ENCODE results near the gene CAGE1.
"Not testable (repeated sequence)": the region's sequence is repeated elsewhere in the genome, so short reads cannot be mapped to it uniquely, and the experiment has no call there.

Gene CAGE1

DNA sequence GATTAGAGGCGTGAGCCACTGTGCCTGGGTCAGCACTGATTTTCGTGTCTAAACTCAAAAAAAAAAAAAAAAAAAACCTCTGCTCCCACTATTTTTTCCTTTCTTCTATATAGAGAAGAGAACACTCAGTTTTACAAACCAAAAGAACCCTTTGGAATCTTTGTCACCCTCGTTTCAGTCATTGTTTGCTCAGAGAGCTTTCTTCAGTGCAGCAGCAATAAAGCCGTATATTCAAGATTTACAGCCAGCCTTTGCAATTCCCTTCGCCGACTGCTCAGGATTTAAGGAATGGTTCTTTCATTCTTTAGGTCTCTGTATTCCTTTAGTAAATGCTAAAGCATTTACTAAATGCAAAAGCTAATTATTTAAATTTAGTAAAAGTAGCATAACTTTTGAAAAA is 20.2 kb upstream of the CAGE1 start:
- no peak for DNase-seq (ENCODE audit: low read depth)

DNA sequence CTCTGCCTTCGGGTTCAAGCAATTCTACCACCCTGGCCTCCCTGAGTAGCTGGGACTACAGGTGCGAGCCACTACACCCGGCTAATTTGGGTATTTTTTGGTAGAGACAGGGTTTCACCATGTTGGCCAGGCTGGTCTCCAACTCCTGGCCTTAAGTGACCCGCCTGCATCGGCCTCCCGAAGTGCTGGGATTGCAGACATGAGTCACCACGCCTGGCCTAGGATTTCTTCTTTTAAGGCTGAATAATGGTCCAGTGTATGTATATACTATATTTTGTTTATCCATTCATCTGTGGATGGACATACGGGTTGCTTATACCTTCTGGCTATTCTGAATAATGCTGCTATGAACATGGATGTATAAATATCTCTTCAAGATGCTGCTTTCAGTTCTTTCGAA is 17.2 kb upstream of the CAGE1 start:
- DNase-seq (ENCODE audit: low read depth) = no peak

DNA sequence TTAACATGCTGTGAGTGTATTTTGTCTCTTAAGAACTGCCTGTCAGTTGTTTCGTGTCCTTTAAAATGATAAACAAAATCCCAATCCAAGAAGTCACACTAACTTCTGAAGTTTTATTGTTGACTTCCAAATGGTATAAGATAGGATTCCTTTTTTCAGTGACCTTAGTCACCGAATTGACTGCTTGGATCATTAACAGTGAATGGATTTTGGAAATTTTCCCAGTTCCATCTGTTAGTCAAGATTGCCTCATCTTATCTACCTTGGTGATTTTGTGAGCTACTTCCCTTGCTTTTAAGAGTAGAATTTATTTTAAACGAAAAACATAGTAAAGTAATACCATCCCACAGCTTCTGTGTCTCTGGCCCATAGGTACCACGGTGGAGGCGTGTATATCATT is 15.0 kb upstream of the CAGE1 start:
- no peak for DNase-seq (ENCODE audit: low read depth)

DNA sequence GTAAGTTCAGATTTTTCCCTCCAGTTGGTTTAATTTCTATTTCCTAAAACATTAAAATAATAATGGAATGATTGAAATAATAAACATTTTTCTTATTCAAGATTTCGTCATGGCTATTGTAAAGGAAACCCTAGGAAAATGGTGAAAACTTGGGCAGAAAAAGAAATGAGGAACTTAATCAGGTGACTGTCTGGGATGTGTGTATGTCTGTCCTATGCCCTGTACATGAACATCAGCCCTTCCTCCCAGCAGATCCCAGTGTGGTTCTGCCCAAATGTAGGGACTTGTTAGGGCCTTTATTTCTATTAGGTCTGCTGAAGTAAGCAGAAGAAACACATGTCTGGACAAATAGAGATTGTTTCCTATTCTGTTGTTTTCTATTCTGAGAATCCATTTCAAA is 13.2 kb upstream of the CAGE1 start:
- DNase-seq (ENCODE audit: low read depth) = no peak

DNA sequence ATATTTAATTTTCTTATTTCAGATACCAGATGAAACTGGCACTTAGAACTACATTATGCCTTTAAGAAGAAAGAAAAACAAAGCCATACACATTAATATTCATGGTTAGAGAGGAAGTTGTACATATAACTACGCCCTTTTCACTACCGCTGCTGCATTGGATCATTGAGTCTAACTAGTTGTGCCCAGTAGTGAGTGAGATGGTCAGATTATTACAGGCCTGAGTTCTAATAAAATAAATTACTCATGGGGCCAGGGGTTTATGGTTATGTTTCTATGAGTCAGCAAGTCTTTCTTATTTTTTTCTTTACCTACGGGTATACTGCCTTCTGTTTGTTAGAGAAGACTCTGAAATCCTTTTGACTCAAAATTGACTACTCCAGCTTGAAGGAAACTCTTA is 11.5 kb upstream of the CAGE1 start:
- no peak for DNase-seq (ENCODE audit: low read depth)

DNA sequence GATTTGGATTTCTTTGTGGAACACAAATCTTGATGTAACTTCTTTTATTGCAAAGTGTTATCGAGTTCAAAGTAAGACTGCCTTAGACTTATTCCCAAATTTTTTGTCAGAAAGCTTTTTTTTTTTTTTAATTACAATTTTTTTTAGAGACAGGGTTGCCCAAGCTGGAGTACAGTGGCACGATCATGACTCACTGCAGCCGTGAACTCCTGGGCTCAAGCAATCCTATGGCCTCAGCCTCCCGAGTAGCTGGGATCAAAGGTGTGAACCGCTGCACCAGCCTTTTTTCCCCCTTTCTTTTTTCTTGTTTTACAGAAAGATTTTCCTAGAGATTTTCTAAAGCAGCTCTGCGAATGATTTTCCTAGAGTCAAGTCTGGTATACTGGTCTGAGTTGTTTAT is 2.9 kb upstream of the CAGE1 start:
- DNase-seq (ENCODE audit: low read depth) = no peak

DNA sequence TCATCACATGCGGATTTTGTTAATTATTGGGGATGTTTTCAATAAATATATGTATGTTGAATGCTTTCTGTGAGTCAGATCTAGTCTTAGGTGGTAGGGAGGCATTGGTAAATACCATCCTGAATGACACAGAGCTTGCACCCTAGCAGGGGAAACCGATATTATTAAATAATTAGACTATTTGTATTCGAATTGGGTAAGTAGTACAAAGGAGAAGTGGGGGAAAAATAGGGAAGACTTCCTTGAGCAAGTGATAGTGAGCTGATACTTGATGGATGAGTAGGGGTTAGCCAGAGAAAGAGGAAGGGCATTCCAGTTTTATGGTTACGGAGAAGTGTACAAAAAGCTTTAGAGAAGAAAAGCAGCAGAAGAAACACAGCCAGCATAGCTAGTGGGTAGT is 1.6 kb upstream of the CAGE1 start:
- no peak for DNase-seq (ENCODE audit: low read depth)

DNA sequence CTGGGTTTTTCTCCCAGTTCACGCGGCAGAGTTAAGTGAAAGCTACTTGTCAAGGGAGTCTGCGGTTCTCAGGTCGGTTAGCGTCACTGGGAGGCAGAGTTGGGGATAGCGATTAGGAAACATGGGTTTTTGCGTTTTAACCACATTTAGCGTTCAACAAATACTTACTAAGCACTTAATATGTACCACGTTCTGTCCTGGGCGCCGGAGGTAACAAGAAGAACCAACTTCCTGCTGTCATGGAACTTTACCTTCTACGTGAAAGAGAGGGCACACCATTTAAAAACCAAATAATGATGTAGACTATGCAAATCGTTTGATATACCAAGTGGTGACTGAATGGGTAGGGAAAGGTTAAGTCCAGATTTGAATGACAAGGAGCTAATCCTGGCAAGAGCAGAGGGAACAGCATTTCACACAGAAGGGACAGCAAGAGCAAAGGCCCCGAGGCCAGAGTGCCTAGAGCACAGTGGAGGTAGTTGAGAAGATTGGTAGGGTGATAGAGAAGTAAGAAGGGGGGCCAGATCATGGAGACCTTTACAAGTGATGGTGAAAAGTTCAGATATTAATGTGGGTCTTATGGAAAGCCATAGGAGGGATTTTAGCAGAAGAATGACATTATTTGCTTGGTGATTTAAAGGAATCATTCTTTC is 810 bp upstream of the CAGE1 start:
- no peak for DNase-seq (ENCODE audit: low read depth)

DNA sequence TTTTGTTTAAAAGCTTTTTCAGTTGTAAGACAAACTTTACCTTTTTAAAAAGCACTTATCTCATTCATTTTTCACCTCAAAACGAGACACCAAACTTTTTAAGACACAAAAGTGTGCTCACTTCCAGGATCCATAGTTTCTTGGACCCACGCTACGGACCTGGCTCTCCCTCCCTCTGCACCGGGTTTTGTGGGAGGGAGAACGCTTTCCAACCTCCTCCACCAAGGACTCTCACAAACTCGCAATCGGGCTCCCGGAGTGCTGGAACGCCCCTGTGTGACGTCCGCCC is 436 bp downstream of the CAGE1 start:
- DNase-seq (ENCODE audit: low read depth) = peak; percentile 6

DNA sequence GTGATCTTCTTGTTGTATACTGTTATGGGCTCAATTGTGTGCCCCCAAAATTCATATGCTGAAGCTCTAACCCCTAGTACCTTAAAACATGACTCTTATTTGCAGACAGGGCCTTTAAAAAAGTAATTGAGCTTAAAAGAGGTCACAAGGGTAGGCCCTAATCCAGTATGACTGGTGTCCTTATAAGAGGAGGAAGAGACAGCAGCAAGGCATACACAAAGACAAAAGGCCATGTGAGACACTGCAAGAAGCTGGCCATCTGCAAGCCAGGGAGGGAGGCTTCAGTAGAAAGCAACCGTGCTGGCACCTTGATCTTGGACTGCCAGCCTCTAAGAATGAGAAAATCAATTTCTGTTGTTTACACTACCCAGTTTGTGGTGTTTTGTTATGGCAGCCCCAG is 8.4 kb downstream of the CAGE1 start:
- no peak for DNase-seq (ENCODE audit: low read depth)

DNA sequence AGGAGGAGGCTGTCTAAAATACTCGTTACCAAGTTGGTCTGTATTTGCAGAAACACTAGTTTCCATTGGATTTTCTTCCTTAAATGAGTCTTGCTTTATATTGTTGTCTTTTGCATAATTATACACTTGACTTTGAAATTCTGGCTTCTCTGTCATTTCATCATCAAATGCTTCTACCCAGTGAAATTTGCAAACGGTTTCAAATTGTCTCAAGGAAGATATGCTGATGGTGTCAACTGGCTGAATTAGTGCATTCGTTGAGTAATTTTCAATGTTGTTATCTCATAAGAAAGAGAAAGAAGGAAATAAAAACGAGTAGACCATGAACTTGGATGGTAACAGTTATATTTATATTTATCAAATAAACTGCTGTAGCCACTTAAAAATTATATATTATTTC is 10.8 kb downstream of the CAGE1 start:
- DNase-seq (ENCODE audit: low read depth) = no peak

DNA sequence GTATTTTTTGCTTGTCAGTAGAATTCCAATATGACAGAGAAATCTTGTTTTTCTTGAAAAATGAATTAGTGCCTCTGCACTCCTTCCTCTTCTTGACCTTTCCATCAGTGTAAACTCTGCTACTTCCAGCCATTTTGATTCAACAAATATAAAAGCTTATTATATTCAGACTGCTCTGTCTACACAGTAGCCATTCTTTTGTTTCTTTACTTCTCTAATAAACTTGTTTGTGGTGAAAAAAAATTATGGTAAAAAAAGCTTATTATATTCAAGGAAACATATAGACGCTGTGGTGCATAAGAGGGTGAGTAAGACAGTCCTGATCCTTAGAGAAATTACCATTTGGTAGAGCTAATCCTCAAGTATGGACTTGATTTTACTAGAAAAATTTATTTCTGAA is 11.6 kb downstream of the CAGE1 start:
- no peak for DNase-seq (ENCODE audit: low read depth)

DNA sequence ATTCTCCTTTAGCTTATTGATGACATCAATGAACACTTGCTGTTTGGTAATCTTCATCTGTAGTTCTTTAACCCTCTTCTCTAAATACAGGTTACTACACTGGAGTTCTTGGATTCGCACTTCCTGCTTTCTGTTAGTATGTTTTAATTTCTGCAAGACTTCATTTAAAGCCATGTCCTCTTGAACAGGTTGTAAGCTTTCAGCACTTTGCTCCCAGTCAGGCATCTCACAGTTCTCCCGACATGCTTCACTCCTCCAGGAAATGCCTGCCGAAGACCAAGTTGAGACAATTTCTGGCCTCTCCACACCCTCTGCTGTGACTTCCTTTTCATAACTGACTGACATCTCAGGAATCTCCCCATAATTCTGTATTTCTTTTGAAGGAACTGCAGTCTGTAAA is 15.8 kb downstream of the CAGE1 start:
- DNase-seq (ENCODE audit: low read depth) = no peak

DNA sequence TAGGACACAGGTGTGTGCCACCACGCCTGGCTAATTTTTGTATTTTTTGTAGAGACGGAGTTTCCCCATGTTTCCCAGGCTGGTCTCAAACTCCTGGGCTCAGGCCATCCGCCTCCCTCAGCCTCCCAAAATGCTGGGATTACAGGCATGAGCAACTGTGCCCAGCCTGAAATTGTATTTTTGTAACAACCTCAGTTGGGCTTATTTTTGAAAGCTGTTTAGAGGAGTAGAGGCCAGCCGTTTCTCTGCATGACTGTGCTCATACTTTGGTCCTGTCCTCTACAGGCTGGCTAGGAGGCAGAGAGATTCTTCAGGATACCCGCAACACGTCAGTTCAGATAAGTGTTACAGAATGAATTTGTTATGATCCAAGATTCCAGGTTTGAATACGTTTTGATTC is 22.1 kb downstream of the CAGE1 start:
- DNase-seq (ENCODE audit: low read depth) = no peak

DNA sequence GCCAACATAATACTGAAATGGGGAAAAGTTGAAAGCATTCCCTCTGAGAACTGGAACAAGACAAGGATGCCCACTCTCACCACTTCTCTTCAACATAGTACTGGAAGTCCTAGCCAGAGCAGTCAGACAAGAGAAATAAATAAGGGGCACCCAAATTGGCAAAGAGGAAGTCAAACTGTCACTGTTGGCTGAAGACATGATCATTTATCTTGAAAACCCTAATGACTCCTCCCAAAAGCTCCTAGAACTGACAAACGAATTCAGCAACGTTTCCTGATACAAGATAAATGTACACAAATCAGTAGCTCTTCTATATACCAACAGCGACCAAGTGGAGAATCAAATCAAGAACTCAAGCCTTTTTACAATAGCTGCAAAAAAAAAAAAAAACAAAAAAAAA is 37.6 kb downstream of the CAGE1 start:
- DNase-seq (ENCODE audit: low read depth) = not testable (repeated sequence)

DNA sequence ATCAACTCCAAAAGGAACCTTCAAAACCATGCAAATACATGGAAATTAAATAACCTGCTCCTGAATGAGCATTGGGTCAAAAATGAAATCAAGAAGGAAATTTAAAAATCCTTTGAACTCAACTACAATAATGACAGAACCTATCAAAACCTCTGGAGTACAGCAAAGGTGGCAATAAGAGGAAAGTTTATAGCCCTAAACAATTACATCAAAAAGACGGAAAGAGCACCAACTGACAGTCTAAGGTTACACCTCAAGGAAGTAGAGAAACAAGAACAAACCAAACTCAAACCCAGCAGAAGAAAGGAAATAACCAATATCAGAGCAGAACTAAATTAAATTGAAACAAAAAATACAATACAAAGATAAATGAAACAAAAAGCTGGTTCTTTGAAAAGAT is 39.0 kb downstream of the CAGE1 start:
- DNase-seq (ENCODE audit: low read depth) = not testable (repeated sequence)

DNA sequence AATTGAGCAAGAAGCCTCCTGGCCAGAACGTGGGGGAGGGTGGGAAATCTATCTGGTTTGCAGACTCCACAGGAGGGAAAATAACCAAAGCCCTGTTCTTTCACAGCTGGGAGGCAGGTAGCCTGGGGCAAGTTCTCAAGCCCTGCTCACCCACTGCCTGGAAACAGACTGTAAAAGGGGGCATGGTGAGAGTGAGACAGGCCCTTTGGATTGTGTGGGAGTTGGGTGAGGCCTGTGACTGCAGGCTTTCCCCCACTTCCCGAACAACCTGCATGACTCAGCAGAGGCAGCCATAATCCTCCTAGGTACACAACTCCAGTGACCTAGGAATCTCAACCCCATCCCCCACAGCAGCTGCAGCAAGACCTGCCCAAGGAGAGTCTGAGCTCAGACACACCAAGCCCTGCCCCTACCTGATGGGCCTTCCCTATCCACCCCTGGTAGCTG is 42.0 kb downstream of the CAGE1 start:
- DNase-seq (ENCODE audit: low read depth) = not testable (repeated sequence)

DNA sequence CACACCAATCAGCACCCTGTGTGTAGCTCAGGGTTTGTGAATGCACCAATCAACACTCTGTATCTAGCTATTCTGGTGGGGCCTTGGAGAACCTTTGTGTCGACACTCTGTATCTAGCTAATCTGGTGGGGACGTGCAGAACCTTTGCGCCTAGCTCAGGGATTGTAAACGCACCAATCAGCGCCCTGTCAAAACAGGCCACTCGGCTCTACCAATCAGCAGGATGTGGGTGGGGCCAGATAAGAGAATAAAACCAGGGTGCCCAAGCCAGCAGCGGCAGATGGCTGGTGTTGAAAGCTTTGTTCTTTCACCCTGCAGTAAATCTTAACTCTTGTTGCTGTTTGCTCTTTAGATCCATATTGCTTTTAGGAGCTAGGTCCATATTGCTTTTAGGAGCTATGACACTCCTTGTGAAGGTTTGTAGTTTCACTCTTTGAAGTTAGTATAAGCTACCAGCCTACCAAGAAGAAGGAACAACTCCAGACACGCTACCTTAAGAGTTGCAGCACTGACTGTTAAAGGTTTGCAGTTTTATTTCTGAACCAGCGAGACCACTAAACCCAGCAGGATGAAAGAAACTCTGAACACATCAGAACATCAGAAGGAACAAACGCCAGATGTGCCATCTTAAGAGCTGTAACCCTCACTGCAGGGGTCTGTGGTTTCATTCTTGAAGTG is 44.6 kb downstream of the CAGE1 start:
- not testable (repeated sequence) for DNase-seq (ENCODE audit: low read depth)

DNA sequence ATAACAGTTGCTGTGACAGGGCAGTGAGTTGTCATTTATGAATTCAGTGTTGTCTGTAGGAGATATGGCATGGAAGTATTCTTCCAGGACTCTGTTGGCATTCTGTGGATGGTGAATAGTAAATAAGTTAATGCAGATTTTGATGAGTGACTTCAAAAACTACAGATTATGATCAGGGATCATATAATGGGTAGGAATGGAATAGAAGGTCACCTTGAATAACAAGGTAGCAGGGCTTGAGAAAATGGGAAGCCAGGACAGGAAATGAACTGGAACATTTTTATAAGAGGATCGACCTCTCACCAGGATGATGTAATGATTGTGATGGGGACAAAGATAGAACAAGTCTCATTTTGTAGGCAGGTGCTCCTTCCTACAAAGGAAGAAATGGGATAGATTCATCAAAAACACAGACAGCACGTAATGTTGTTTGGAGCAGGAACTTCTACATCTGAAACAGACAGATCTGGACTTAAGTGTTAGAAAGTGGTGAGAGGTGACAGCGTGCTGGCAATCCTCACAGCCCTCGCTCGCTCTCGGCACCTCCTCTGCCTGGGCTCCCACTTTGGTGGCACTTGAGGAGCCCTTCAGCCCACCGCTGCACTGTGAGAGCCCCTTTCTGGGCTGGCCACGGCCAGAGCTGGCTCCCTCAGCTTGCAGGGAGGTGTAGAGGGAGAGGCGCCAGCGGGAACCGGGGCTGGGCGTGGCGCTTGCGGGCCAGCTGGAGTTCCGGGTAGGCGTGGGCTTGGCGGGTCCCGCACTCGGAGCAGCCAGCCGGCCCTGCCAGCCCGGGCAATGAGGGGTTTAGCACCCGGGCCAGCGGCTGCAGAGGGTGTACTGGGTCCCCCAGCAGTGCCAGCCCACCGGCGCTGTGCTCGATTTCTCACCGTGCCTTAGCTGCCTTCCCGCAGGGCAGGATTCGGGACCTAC is 45.7 kb downstream of the CAGE1 start:
- DNase-seq (ENCODE audit: low read depth) = no peak

DNA sequence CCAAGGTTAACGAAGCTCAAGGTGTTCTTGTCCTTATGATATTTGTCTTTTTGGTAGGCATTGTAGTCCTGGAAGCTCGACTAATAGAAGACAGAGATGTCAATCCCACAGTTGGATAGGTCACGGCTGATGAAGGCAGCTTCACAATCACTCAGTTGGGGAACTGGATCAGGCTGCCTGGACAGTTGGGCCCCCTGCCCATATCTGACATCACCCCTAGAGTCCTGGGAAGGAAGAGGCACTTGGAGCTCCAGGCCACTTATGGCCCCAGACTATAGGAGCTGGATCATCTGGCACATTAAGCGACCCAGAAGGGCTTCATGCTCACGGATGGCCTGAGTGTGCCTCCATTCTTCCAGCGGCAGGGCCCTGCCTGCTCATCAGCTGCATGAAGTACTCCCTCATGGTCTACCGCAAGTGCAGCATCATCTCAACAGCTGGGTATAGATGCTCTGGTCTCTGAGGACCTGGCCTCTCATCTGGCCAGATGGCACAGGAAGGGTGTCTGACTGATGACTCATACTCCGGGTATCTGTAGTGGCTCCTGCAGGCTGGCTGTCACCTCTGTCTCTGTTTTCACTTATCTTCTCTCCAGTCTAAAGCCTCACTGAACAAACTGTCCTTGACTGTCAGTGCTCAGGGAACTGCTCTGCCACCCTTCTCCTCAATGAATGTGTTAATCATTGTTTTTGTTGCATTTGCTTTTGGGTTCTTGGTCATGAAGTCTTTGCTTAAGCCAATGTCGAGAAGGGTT is 47.4 kb downstream of the CAGE1 start:
- DNase-seq (ENCODE audit: low read depth) = no peak

DNA sequence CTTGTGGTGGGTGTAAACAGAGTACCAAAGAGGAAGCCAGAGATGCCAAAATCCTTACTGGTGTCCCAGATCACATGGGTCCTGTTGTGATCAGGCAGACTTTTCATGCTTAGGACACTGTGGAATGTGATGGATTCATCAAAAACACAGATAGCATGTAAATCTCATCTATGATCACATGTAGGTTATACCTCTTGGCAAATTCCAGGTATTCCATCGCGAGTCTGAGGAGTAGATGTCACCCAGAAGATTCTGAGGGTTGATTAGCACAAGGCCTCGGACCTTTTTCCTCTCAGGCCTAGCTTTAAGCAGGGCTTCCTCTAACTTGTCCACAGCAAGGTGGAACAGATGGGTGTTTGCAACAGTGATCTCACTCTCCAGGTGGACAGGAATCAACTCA is 48.3 kb downstream of the CAGE1 start:
- DNase-seq (ENCODE audit: low read depth) = no peak

DNA sequence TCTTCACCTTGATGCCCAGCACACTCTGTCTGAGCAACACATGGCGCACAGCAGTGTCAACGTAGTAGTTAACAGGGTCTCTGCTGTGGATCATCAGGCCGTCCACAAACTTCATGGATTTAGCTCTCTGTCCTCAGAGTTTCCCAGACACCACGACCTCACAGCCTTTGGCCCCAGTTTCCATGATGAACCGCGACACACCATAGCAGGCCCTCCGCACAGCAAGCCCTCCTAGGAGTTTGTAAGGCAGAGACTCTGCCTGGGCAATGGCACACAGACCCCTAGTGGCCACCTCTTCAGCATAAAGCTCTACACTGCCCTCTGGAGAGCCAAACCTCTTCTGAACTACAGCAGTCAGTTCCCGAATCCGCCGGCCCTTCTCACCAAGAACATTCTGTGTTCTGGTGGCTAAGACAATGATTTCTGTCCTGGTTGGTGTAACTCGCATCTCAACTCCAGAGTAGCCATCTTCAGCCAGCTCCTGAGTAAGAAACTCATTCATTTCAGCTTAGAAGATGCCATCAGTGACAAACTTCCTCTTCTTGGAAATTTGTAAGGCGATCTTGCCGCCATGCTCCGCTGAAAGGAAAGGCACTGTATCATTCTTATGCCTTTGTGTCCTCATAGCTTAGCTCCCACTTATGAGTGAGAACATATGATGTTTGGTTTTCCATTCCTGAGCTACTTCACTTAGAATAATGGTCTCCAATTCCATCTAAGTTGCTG is 50.4 kb downstream of the CAGE1 start:
- not testable (repeated sequence) for DNase-seq (ENCODE audit: low read depth)

Measured in fibroblast of the conjunctiva (primary cell).